Endothelial cell of umbilical vein (primary cell): ENCODE data around the gene TFDP2. TPM values are rescaled to one million over a fixed set of nuclear protein-coding genes. Genes with fewer than 3 reads are reported as not detected.
A peak's percentile ranks its signal among the peaks of the same experiment; 100 is the strongest.

Experiments
- BruUV-seq: library from RNA; stranded (reverse); fragments of 400-500 nt; replicated peaks from 2 replicates; lab custom pipeline; 2021; lab: Mats Ljungman, UMichigan
- CTCF ChIA-PET: fragments of 300-600, 350-600 bp; sonication (Branson Sonifier 250); formaldehyde crosslinking; loops from one replicate; lab custom pipeline; 2021; ENCODE audit warnings: antibody characterized with exemption, inconsistent platforms; lab: Charles Lee
- POLR2A ChIA-PET: fragments of 300-600, 350-600 bp; sonication (Branson Sonifier 250); formaldehyde crosslinking; loops from one replicate; lab custom pipeline; 2021; ENCODE audit warnings: antibody characterized with exemption, inconsistent platforms; lab: Charles Lee
- DNase-seq: peaks from one replicate; pipeline ENCODE4 v3.0.0-alpha.2; 2011; ENCODE audit warnings: low read depth, low spot score
- FAIRE-seq: peaks from 2 replicates; lab custom pipeline; 2011; peaks lifted over from hg19 to GRCh38; lab: Jason Lieb, UNC
- H2AFZ ChIP-seq: 2 replicates; pipeline ENCODE4 v1.6.0; 2012; ENCODE audit warnings: low read depth, low read length, control low read depth, inconsistent platforms
- H3K27ac ChIP-seq: 2 replicates; pipeline ENCODE4 v1.5.1; 2011; ENCODE audit warnings: low read depth, mild to moderate bottlenecking, control low read depth, low read length, moderate library complexity; ENCODE audit not compliant: insufficient read depth
- H3K27me3 ChIP-seq, 2 experiments: 2 replicates each; pipeline versions ENCODE4 v1.6.0 to v1.6.1; 2011; ENCODE audit warnings: low read length in 2 of 2, mixed read lengths in 1 of 2; ENCODE audit not compliant: control insufficient read depth in 2 of 2, insufficient read depth in 2 of 2
- H3K36me3 ChIP-seq, 2 experiments: 2 replicates in 1 of 2; 3 replicates in 1 of 2; pipeline ENCODE4 v1.5.1; 2011; ENCODE audit warnings: low read length in 2 of 2, mild to moderate bottlenecking in 1 of 2, moderate library complexity in 1 of 2; ENCODE audit not compliant: control insufficient read depth in 2 of 2, insufficient read depth in 2 of 2; ENCODE audit errors: extremely low read depth in 1 of 2
- H3K4me1 ChIP-seq: 3 replicates; pipeline ENCODE4 v1.5.1; 2011; ENCODE audit warnings: mild to moderate bottlenecking, low read length; ENCODE audit not compliant: control insufficient read depth, insufficient read depth; ENCODE audit errors: extremely low read depth
- H3K4me2 ChIP-seq: 2 replicates; pipeline ENCODE4 v1.6.1; 2011; ENCODE audit warnings: low read length, control low read depth, mixed read lengths; ENCODE audit not compliant: insufficient read depth
- H3K4me3 ChIP-seq, 3 experiments: fragments of 200-600 bp in 1 of 3; sonication (generic), shearing (Covaris generic) in 1 of 3; replicated peaks in 1 of 3; 2 replicates each; pipeline ENCODE4 v1.5.1; 2011 to 2016; ENCODE audit warnings: control low read depth in 3 of 3, low read length in 3 of 3, mild to moderate bottlenecking in 2 of 3, inconsistent platforms in 1 of 3, low read depth in 1 of 3, moderate library complexity in 1 of 3; ENCODE audit not compliant: insufficient read depth in 1 of 3
- H3K79me2 ChIP-seq: 2 replicates; pipeline ENCODE4 v1.6.0; 2012; ENCODE audit warnings: low read length, inconsistent platforms; ENCODE audit not compliant: control insufficient read depth, insufficient read depth
- H3K9ac ChIP-seq: replicated peaks from 2 replicates; pipeline ENCODE3; 2011; ENCODE audit warnings: low read length, control low read depth; ENCODE audit not compliant: insufficient read depth; ENCODE audit errors: extremely low read depth
- H3K9me1 ChIP-seq: replicated peaks from 3 replicates; pipeline ENCODE4 v1.6.0; 2011; ENCODE audit warnings: mild to moderate bottlenecking, low read length; ENCODE audit not compliant: control insufficient read depth, insufficient read depth; ENCODE audit errors: extremely low read depth
- H3K9me3 ChIP-seq: replicated peaks from 2 replicates; pipeline ENCODE4 v1.5.1; 2012; ENCODE audit warnings: low read length, inconsistent platforms; ENCODE audit not compliant: control insufficient read depth, insufficient read depth
- H4K20me1 ChIP-seq: replicated peaks from 2 replicates; pipeline ENCODE3; 2011; ENCODE audit warnings: mild to moderate bottlenecking, low read length; ENCODE audit not compliant: control insufficient read depth, insufficient read depth; ENCODE audit errors: extremely low read depth
- EZH2 ChIP-seq: IDR thresholded peaks from 2 replicates; pipeline ENCODE4 v1.6.1; 2012; ENCODE audit warnings: borderline replicate concordance, low read depth, mild to moderate bottlenecking, moderate library complexity, low read length, inconsistent platforms; ENCODE audit not compliant: severe bottlenecking
- FOS ChIP-seq: IDR thresholded peaks from 2 replicates; pipeline ENCODE4 v1.6.1; 2011; ENCODE audit warnings: mild to moderate bottlenecking, low read length, moderate library complexity, borderline replicate concordance; ENCODE audit not compliant: insufficient read depth
- GATA2 ChIP-seq: IDR thresholded peaks from 2 replicates; pipeline ENCODE4 v1.7.0; 2011; ENCODE audit warnings: low read depth, mild to moderate bottlenecking, moderate library complexity, mixed read lengths, low read length; ENCODE audit not compliant: insufficient read length, insufficient read depth
- JUN ChIP-seq: IDR thresholded peaks from 2 replicates; pipeline ENCODE4 v1.6.1; 2011; ENCODE audit warnings: borderline replicate concordance, low read depth; ENCODE audit not compliant: insufficient read length, insufficient read depth
- MYC ChIP-seq: IDR thresholded peaks from one replicate; pipeline ENCODE4 v1.6.1; 2011; ENCODE audit warnings: mild to moderate bottlenecking, low read depth, low read length
- POLR2A ChIP-seq: IDR thresholded peaks from 2 replicates; pipeline ENCODE4 v1.6.1; 2012; ENCODE audit warnings: low read depth, mild to moderate bottlenecking, control low read depth, low read length
- POLR2AphosphoS5 ChIP-seq: IDR thresholded peaks from 2 replicates; pipeline ENCODE4 v1.6.1; 2012; ENCODE audit warnings: low read depth, mild to moderate bottlenecking, control low read depth, low read length, moderate library complexity; ENCODE audit not compliant: insufficient read depth
- dilution Hi-C: fragments of 300-500 bp; cut with MboI; formaldehyde crosslinking; loops from one replicate; pipeline ENCODE4 v1.15.0; 2019; ENCODE audit warnings: low sequenced_read_pairs; ENCODE audit not compliant: extremely low pct_ligation_motif_present
- intact Hi-C: fragments of 100-400 bp; cut with micrococcal nuclease; formaldehyde crosslinking; loops from one replicate; pipeline ENCODE4 v1.10.0; 2022
- polyA plus RNA-seq, 4 experiments: library from polyadenylated mRNA; depleted of rRNA in 3 of 4; stranded (reverse) in 3 of 4; unstranded in 1 of 4; fragments of >200 nt; gene quantifications; 2 replicates each; pipeline versions ENCODE4 v1.2.1 to v1.2.3, GENCODE V29; 2011 to 2012; ENCODE audit warnings: missing spikeins in 1 of 4
- total RNA-seq: library from RNA; stranded (reverse); gene quantifications from 2 replicates; pipeline ENCODE4 v1.2.3, GENCODE V29; 2021
- TF ChIP-seq, protein P1 (sequence below), 2 donors: IDR thresholded peaks; 1 replicate in 1 of 2; 2 replicates in 1 of 2; pipeline ENCODE4 v1.5.1; 2011; ENCODE audit warnings: low read length in 2 of 2, mild to moderate bottlenecking in 2 of 2, moderate library complexity in 2 of 2, control low read depth in 1 of 2, inconsistent platforms in 1 of 2, low read depth in 1 of 2; ENCODE audit not compliant: insufficient read depth in 1 of 2; ENCODE audit errors: extremely low read depth in 1 of 2
- TF ChIP-seq, protein P2 (sequence below): IDR thresholded peaks from 2 replicates; pipeline ENCODE4 v1.6.1; 2011; ENCODE audit not compliant: insufficient read depth, insufficient read length

Gene TFDP2
- total and polyA plus RNA-seq, 2 donors (not counting 3 experiments of a cell fraction or from before 2014, with no cell fraction given), result 8.5 to 21.5 TPM

DNA sequence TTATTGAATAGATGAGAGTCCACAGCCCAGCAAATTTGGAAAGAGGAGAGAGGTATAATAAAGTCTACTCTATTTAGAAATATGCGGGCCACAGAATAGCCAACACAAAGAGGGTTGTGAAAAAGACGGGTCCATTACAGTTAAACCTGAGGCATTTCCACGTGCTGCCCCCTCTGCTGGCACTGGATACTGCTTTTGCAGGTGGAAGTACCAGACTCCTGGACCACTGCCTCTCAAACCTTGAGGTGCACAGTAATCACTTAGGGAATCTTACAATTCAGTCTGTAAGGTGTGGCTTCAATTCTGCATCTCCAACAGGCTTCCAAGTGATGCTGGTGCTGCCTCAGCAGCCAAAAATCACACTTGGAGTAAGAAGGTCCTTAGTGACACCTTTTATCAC lies 3.0 kb upstream of the TFDP2 start:
- POLR2A ChIA-PET, result no interaction called here
- TF ChIP-seq FOS (no peak), GATA2 (no peak)
- TF ChIP-seq, protein P1, sequence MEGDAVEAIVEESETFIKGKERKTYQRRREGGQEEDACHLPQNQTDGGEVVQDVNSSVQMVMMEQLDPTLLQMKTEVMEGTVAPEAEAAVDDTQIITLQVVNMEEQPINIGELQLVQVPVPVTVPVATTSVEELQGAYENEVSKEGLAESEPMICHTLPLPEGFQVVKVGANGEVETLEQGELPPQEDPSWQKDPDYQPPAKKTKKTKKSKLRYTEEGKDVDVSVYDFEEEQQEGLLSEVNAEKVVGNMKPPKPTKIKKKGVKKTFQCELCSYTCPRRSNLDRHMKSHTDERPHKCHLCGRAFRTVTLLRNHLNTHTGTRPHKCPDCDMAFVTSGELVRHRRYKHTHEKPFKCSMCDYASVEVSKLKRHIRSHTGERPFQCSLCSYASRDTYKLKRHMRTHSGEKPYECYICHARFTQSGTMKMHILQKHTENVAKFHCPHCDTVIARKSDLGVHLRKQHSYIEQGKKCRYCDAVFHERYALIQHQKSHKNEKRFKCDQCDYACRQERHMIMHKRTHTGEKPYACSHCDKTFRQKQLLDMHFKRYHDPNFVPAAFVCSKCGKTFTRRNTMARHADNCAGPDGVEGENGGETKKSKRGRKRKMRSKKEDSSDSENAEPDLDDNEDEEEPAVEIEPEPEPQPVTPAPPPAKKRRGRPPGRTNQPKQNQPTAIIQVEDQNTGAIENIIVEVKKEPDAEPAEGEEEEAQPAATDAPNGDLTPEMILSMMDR (IDR thresholded peaks at IDR 0.05; ENCODE audit: extremely low read depth in 1 of 2, insufficient read depth in 1 of 2, low read depth in 1 of 2, low read length in 2 of 2), result peak in 1 of 2 donors; percentile 23
- FAIRE-seq, result peak; percentile 59

DNA sequence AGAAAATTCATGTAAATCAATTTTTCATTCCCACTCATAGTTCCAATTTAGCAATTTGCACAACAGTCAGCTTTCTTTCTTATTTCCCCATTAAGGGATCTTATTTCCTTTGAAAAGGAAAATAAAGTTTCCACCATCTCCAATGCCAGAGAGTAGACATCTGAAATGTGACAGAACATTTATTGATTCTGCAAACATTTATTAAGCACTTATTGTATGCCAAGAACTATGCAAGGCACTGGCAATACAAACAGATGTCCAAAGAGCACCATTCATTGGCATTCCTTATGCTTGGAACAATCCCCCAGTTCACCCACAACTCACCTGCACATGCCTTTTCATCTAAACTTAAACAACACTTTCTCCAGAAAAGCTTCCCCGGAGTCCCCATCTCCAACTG lies 2.5 kb upstream of the TFDP2 start:
- ChIA-PET POLR2A (no interaction called here), CTCF (interaction anchor here (0.9 to 2.1 kb wide), 3 partner anchors 8 to 29 kb away, joined by 3 to 11 read pairs (median 3); no protein-coding TSS in a partner anchor)
- intact Hi-C loops, result no loop called here
- DNase-seq, result no peak
- Histone ChIP-seq H3K4me2 (no peak overlapping the region), H4K20me1 (no peaks in the 10 kb centered on the region), H3K27me3 (peaks cover 0 to 3% of the 10 kb centered on the region in 2 experiments), H3K9me1 (no peaks in the 10 kb centered on the region), H3K4me3 (no peak overlapping the region), H3K79me2 (no peaks in the 10 kb centered on the region), H3K9ac (no peak overlapping the region), H3K27ac (no peak overlapping the region), H2AFZ (no peak overlapping the region), H3K4me1 (peaks cover 13% of the 10 kb centered on the region), H3K36me3 (no peaks in the 10 kb centered on the region), H3K9me3 (no peaks in the 10 kb centered on the region)
- dilution Hi-C loops, result no loop called here
- FAIRE-seq, result no peak
- BruUV-seq, result no TSS peak
- TF ChIP-seq MYC (no peak), POLR2A (no peak), FOS (no peak), JUN (no peak), POLR2AphosphoS5 (no peak), EZH2 (no peak), GATA2 (no peak)
- TF ChIP-seq, protein P1 (IDR thresholded peaks at IDR 0.05; ENCODE audit: extremely low read depth in 1 of 2, insufficient read depth in 1 of 2, low read depth in 1 of 2, low read length in 2 of 2), result no peak
- TF ChIP-seq, protein P2, sequence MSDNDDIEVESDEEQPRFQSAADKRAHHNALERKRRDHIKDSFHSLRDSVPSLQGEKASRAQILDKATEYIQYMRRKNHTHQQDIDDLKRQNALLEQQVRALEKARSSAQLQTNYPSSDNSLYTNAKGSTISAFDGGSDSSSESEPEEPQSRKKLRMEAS, result no peak

More for the DNA sequence above, 3.0 kb upstream of the TFDP2 start:
- Histone ChIP-seq H4K20me1 (no peaks in the 10 kb centered on the region), H3K79me2 (no peaks in the 10 kb centered on the region), H3K27ac (no peak overlapping the region), H3K4me2 (no peak overlapping the region), H3K9ac (no peak overlapping the region), H3K27me3 (peaks cover 0 to 3% of the 10 kb centered on the region in 2 experiments), H3K36me3 (no peaks in the 10 kb centered on the region), H2AFZ (no peak overlapping the region), H3K9me1 (no peaks in the 10 kb centered on the region), H3K9me3 (no peaks in the 10 kb centered on the region), H3K4me3 (no peak overlapping the region), H3K4me1 (peaks cover 13% of the 10 kb centered on the region)
- dilution Hi-C loops, result no loop called here
- BruUV-seq, result no TSS peak
- CTCF ChIA-PET, result interaction anchor here (1.3 to 2.1 kb wide), 2 partner anchors 9 to 27 kb away, joined by 3 to 11 read pairs; no protein-coding TSS in a partner anchor
- intact Hi-C loops, result no loop called here
- DNase-seq, result no peak
